ENCODE measurements around the gene GPC3.

Gene GPC3

DNA sequence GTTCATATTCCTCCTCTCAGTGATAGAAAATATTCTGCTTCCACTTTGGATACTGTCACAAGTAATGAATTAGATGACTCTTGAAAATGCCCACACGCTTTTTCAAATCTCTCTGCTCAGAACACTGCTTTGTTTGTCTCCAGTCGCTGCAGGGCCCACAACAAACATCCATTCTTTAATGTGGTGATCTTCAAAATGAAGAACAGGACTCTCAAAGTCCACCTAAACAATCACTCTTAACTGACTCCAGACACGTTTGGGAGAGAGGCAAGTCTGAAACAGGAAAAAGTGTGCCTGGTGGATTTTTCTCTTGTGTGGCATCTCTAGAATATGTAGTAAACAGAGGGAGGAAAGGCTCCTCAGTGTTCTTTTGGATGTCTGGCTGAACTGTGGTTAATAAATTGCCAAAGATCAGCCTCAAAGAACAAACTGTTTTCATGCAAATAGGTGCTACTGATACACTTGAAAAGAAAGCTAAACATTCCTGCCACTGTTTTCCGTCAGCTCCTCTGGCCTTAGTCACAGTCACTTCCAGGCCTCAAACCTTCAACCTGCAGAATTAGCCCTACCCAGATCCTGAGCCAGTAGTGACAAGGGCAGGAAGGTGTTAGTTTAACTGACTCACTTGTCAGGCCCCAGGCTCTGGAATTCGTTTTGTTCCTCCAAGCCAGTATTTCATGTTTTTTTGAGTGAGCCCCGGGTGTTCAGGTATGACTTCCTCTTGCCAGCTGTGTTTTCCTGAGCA is 310.5 kb downstream of the GPC3 start:
- DNase-seq, result no peak

DNA sequence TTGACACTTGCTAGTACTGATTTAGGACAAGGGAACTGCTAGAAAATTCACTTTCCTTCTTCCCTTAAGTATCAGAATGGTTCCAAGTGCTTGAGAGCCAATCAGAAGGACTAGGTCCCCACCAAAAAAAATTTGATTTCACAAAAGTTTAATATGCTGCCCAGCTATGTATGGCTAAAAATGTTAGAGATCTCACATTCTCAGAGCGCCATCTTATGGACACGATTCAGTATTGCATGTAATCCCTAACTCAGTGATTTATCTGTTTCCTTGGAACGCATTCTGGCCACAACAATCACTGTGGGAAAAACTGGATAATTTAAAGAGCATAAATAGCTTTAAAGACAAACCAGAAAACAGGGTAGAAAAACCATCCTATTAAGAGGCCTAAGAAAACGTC is 315.0 kb downstream of the GPC3 start:
- no peak for DNase-seq

DNA sequence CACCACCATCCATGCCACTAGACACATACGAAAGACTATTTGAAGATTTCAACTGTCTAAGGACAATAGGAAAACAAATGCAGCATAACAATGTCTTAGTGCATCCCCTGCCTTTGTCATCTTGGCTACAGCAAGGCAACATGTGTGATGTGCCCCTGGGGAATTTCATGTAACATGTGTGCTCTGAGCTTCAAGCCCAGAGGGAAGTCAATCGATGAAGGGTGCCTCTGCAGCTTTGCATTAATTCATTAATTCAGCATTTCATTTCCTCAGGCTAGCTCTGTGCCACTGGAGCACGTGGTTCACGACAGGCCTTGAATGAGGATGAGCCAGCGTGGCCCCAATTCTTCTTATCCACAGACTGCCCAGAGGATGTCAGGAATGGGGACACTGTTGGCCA is 316.2 kb downstream of the GPC3 start:
- no peak for DNase-seq

DNA sequence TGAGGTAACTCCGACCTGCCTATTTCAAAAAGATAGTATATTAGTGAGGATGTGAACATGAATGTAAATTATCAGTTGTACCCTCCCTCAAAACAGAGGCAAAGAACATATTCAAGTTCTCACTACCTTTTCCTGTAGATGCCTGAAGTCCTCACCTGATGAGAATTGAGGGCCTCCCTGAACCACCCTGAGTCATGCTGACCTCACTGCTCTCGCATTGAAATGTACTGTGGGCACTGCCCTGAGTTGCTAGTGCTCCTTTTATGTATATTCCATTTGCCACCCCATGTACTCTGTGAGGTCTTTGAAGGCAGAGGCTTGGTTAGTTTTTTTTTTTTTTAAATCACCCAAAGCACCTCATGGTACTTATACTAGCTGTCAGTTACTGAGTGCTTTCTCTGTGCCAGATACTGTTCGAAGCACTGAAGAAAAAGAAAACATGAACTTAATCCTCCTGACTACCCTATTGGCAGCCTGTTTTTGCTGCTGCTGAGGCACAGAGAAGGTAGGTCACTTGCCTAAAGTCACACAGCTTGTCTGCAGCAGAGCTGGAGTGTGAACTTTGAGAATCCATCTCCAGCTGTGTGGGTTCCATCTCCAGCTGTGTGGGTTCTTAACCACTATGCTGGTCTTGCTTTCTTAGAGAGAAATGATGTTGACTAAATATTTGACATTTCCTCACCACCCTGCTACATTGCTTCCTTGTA is 317.0 kb downstream of the GPC3 start:
- DNase-seq, result peak; percentile 1

DNA sequence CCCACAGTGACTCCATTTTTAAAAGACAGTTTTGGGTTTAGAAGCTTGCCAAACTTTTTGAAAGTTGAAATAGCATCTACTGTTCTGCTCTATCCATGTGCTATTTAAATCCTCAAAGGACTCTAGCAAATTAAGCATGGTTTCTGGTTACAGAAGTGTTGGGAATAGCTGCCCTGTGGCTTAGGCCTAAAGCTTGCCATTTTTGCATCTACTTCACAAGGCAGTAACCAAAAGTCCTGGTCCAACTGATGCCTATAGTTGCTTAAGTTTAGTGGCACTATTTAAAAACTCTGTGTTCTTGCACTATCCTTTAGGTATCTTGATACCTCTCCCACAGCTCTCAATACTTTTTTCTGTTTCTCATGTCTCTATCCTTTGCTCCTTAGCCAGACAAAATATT is 319.1 kb downstream of the GPC3 start:
- DNase-seq, result no peak

DNA sequence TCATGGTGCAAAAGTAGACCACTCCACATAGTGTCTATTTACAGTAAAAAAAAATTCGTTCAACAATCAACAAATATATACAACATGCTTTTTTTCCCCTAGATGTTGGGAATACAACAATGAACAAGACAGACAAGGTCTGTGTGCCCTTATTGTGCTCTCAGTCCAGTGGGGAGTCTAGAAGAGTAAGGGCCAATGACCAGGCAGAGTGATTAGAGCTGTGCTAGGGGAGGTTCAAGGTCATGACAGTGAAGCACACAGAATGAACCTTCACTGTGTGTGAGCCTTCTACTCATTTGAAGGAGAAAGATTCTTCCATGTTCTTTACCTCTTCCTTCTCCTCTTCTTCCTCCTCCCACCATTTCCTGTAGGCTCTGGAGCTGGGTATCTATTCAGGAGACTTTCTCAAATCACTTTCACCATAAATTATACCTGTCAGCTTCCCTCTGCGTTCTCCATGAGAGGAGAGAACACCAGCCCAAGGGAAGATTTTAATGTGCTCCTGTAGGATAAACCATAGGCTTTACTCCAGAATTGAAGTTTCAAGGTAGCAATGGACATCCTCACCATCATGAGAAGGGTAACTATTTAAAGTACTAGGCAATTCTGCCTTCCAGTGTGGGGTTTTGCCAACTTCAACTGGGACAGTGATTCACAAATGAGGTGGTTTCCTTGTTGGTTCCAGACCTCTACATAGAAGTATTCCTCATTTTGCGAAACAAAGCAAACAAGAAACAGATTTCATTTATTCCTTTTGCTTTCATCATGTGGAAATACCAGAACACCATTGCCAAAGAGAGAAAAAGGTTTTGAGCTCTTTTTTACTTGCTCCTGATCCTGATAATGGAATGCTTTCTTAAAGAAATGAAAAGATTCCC is 323.2 kb downstream of the GPC3 start:
- DNase-seq, result no peak

DNA sequence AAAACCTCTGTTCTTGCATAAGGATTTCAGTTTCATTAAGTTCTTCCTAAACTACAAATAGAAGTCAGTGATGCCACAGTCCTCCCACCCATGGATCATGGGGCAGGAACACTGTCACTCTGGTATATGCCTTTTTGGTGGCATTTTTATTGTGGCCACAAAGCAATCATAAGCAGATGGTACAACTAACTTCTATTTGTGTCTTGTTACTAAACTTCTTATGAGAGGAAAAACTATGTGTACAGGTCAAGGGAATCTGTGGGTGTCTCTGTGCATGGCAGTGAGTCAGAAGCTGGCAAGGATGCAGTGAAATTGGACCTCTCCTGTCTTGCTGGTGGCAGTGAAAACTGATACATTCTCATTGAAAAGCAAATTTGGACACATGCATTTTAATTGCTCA is 325.1 kb downstream of the GPC3 start:
- DNase-seq, result no peak

DNA sequence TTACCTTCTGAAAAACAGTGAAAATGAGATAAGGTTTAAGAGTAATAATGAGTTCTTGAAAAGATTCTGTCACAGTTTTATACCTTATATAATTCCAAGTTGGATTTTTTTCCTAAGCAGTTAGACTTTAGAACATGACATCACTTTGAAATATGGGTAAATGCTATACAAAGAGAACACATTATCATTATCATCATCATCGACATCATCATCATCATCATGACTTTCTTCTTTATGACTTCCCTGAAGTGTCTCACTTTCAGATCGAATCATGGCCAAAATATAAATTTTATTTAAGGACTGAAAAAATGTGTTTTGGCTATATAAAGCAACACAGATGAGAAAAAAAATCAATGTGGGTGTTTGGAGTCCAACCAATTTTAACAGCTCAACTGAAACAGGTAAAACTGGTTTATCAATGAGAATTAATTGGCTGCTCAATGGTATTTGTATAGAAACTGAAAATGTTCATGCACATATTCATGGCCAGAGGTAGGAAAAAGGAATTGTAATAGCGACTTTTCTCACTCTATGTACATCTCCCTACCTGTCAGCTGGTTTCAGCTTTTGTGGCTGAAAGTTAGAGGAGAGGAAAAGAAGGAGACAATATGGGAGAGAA is 327.0 kb downstream of the GPC3 start:
- no peak for DNase-seq

DNA sequence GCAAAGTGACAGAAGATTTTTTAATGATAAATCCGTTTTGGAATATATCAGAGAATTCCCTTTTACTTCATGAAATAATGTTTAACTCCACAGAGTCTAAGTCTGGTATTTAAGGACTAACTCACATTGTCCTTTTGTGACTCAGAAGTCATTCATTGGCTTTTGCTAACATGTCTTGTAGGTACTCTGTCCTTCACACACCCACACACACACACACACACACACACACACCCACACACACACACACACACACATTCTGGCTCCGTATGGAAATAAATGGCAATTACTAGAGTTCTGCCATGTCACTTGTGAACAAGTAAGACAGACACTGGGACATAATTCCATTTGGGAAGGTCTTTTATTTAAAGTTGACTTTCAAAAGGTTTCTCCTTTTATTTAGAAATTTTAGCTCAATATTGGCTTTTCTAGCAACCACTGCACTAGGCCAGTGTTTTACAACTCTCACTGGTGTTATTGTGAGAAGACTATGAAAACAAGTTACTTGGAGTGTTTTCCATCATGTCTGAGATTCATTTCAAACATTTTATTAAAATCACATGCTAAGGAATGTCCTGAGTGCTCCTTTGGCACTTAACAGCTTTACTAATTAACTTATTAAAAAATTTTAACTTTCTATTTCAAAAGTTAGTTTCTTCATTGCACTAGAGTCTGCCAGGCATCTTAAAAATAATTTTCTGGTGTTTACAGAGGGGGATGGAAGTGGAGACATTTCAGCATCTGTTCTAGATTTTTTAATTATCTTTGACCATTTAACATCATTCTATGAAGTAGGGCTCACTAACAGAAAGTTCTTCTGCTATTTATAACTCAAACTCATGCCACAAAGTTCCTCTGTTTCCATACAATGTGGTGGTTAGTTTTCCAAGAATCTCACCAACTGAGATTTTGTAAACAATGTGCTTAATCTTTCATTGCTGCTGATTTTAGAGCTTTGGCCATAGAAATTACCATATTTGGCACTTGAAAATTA is 329.8 kb downstream of the GPC3 start:
- no peak for DNase-seq

DNA sequence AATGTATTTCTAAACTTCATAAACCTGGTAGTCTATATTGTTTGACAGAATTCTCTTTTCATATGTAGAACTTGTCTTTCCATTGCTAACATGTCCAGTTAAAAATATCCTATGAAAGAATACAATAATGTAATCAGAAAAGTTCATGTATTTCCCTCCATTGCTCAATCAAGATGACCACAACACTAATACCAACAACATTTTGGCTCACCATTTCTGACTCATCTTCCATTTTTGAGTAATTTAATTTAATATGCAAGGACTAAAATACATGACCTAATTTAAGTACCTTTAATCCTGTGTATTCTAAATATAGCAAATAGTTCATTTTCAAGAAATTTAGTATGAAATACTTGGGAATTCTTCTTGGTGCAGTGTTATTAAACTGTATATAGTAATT is 330.6 kb downstream of the GPC3 start:
- DNase-seq, result no peak

DNA sequence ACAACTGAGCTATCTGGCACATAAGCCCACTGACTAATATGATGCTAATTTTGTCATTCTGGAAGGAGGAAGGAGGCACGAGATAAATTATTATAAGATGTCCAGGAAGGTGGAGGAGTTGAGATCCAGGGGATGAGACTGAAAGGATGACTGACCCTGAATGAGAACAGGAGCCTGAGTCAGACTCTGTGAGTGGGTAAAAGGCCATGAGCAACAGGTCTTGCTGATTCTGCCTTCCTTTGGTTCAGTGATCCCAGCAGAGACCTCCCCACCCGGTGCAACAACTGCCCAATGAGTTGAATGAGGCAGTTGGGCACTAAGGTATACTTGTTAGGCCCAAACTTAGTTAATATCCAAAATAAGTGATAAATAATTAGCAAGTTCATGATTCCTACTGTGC is 332.0 kb downstream of the GPC3 start:
- DNase-seq, result no peak

DNA sequence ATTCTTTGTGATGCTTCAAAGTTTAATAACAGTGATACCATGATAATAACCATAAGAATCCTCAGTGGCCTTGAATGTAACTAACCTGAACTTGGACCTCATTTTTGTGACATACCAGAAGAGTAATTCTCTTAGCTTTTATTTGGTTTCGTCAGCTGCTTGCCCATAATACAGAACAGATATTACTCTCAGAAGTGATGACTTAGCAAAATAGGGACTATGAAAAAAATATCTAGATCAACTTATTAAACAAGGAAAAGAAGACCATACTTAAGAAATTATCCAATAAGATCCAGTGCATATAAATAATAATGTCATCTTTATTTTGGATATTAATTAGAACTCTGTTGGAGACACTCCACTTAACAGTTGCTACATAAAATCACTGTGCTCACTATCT is 333.2 kb downstream of the GPC3 start:
- DNase-seq, result no peak

DNA sequence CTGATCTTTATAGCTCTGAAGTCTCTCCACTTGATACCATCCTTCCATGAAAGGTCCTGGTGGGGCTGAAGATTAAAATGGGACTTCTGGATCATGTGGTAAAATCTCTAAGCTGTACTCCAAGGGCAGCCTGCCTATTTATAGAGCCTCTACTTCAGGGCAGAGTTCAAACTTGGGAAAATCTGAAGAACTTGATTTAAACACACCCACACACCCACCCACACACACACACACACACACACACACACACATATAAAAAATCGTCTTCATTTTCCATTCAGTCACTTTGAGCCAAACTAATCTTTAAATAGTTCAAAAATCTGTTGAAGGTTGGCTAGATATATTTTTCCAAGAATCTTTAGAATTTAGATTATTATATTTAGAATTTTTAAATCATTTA is 335.2 kb downstream of the GPC3 start:
- DNase-seq, result no peak

DNA sequence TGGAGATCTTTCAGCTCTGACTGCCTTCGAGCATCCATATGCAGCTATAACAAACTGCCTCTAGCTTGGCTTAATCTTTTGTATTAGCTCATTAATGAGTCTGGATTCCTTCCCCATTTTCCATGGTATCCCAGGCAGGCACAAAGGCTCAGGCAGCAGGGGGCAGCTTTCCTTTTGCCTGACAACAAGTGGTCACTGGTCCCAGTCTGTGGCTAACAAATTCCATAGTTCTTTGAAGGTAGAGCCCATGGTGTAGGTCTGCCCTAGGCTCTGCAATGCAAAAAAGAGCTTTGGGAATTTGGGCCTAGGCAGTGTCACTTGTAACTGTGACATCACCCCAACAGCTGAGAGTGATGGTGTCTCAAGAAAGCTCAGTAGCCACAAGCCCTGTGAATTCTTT is 335.7 kb downstream of the GPC3 start:
- no peak for DNase-seq

DNA sequence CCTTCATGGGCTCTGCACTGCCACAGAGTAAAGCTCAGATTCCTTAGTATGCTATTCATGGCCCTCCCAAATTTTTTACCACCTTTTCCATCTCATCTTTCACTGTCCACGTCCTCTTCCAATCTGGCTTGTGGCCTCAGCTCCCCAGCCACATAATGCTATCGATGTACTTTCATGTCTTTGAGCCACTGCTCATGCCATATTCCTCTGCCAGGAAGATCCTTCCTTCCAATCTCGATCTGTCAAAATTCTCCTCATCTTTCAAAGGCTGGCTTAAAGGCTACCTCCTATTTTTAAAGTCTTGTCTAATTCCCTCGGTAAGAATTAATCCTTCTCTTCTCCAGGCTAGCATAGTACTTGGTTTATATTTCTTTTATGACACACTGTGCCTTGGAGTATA is 336.8 kb downstream of the GPC3 start:
- DNase-seq, result no peak

DNA sequence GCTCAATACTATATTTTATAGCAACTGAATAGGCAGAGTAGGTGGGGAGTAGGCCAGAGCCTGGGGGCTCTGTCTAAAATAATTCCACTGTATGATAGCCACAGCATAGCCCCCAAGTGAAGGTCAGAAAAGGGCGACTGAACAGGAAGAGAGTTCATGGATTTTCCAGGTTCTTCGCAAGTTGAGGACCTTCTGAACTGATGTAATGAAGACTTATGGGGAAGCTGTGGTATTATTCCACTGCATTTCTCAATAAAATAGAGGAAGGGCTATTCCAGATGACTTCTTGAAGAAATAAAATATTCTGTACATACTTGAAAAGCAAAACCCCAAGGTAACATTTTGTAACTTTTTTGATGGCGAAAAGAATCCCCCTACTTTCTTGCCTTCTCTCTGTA is 338.7 kb downstream of the GPC3 start:
- no peak for DNase-seq

DNA sequence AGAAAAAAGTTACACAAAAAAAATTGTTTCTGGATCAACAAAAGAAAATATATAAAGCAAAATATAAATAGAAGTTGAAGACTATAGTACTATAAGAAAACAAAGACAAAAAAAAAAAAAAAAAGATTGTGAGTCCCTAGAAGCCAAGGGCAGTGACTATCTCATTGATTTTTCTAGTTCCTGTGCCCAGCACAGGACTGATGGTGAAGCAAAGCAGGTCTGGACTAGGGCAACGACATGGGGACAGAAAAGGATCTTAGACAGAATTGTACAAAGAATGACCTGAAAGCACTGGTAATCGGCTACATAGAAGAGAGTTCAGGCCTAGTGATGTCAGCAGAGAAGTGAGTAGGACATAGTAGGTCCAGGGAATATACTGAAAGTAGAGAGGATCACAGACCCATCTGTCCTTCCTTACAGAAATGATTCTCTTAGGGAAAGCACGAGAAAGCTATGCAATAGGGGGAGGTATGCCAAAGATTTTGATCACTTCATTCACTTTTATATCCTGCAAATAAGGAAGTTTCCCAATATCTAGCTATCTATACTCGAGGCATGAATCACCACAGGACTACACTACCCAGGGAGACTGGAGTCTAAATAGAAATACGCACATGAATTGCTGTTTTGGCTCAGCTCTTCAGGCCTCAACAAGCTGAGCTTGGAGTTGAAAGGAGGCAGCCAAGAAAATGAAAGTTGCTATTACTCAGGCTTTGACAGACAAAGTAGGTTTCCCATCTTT is 339.2 kb downstream of the GPC3 start:
- no peak for DNase-seq

DNA sequence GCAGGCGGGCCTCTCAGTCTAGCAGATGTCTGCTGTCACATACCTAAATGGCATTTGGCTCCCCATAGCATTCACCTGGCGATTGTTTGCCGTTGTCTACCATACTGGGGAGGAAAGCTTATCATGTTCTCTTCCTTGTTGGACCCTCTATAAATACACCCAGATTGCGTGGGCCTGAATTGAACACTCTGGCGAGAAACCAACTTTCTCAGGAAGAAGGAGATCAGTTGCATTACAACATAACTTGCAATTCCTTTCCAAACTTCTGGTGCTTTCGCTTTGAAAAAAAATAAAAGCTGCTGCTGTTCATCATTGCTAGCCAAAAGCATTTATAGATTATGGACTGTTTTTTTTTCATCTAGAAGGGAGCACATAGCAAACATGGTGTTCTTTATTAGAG is 340.1 kb downstream of the GPC3 start:
- no peak for DNase-seq

DNA sequence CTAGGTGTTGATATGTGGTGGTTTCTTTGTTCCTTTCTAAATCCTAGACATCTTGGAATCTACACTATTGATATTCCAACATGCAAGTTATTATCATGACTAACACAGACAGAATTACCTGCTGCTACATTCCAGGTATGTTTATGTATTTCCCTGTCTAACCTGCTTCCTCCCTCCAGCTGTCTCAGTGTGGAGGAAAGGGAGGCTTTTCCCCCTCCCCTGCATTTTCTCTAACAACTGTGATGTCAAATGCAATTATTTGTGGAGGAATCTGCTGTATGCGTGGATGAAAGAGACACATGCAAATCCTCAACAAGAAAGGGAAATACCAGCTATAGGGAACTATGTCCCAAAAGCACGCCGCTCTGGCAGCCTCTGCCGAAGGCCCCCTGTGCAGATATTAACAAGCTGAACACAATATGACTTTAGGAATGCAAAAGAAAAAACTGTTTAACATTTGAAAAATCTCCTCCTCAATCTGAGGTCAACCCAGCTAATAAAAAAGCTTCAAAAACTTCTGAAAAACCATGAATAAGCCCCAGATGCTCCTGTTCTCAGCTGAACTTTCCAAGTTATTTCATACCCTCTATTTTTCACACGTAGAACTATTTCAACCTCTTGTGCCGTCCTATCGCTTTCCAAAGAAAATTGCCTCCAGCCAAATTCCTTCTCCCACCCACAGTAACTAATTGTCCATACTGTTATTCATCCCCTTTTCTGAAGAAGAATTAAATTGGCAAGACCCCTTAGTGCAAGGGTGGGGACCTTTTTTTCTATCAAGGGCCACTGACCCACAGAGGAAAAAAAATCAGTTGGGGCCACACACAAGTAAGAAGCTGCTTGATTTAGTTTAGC is 345.0 kb downstream of the GPC3 start:
- no peak for DNase-seq

DNA sequence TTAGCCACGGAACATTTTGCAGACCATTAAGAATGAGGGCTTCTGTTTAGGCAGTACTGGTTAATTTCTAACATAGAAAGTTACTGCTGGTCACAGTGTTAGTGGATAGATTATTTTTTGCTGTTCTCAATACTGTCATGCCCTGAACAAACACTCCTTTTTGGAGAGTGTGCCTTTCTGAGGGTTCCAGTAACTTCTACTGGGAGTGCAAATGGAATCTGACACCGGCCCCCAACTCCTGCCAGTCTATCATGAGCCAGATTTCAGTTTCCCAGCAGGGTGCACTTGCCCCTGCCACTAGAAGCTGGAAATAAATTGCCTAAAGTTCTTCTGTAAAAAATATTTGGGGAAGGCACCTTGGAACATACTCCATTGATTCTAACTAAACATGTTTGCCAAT is 345.7 kb downstream of the GPC3 start:
- no peak for DNase-seq
